Measurements from ENCODE around the gene TPK1.

The TPK1 gene

DNA sequence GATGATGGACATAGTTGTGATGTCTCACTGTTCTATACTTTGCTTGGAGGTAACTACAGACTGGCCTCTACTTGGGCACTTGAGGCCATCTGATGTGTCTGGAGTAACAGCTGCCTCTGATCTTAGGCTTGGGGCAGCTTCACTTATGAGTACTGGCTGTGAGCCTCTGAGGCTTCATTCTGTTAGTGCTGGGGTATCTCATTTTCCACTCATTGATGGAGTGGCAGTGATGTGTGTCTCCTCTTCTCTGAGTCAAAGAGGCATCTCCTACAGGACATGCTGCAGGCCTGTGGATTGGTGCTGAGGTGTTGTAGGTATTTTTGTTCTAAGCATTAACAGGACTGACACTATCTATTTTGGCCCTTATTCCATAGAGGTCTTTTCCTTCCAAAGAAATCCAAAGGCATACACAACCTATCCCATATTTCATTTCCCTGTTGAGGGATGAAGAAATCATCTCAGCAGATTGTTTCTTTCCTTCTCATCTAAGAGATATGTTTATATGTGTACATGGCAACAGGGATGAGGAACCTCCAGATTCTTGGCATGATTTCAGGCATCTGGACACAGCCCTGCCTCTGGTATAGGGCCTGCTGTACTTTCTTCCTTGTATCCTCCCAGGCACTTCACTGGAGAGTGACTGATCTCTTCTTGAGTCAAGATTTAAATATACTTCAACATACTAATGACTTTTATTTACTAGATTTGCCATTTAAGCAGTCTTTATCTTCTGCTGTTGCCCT, 366.7 kb downstream of the TPK1 start:
- no peak overlapping the region for H3K27ac ChIP-seq
- CTCF ChIA-PET, result no interaction called here
- TF ChIP-seq, protein P1, sequence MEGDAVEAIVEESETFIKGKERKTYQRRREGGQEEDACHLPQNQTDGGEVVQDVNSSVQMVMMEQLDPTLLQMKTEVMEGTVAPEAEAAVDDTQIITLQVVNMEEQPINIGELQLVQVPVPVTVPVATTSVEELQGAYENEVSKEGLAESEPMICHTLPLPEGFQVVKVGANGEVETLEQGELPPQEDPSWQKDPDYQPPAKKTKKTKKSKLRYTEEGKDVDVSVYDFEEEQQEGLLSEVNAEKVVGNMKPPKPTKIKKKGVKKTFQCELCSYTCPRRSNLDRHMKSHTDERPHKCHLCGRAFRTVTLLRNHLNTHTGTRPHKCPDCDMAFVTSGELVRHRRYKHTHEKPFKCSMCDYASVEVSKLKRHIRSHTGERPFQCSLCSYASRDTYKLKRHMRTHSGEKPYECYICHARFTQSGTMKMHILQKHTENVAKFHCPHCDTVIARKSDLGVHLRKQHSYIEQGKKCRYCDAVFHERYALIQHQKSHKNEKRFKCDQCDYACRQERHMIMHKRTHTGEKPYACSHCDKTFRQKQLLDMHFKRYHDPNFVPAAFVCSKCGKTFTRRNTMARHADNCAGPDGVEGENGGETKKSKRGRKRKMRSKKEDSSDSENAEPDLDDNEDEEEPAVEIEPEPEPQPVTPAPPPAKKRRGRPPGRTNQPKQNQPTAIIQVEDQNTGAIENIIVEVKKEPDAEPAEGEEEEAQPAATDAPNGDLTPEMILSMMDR (conservative IDR thresholded peaks at IDR 0.05; ENCODE audit: low read depth), result no peak
- no peak for DNase-seq (ENCODE audit: low spot score)
- POLR2A ChIA-PET (ENCODE audit: low non-redundant PET), result no interaction called here

DNA sequence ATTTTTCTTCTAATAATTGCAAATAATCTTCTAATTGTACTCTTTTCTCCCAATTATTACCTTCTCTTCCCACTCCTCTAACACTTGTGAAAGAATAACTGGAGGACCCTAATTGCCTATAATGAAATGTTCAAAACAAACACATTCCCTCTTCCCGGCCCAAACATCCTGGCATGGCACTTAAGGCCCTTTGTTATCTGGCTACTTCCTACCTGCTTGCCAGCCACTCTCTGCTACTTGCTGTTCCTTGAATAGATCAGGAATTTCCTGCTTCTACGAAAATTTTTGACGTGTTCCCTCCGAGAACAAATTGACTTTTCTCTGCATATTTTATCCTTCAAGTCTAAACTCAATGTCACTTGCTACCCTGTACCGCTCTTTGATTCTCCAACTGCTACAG, 376.2 kb downstream of the TPK1 start:
- ChIA-PET POLR2A (ENCODE audit: low non-redundant PET) (no interaction called here), CTCF (no interaction called here)
- H3K27ac ChIP-seq, result no peak overlapping the region
- TF ChIP-seq, protein P1 (conservative IDR thresholded peaks at IDR 0.05; ENCODE audit: low read depth), result no peak
- DNase-seq (ENCODE audit: low spot score), result no peak

DNA sequence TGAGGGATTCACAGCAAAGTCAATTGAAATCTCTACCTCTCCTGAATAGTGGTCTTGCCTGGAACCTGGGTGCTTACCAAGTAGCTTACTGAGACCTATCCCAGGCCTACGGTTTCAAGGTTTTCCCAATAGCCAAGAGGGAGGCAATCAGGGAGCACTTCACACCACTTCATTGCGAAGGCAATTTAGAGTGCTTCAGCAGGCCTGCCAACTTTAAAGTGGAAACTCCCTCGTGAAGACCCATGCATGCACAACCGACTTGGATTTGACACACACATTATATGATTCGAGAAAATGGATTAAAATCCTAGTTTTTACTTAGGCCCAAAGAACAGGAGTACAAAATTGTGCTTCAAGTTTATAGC, 380.8 kb downstream of the TPK1 start:
- H3K27ac ChIP-seq, result no peak overlapping the region
- CTCF ChIA-PET, result interaction anchor here (0.6 kb wide), 1 partner anchor 18 kb away, joined by 3 read pairs; no protein-coding TSS in a partner anchor
- DNase-seq (ENCODE audit: low spot score), result no peak
- POLR2A ChIA-PET (ENCODE audit: low non-redundant PET), result no interaction called here
- TF ChIP-seq, protein P1 (conservative IDR thresholded peaks at IDR 0.05; ENCODE audit: low read depth), result no peak

DNA sequence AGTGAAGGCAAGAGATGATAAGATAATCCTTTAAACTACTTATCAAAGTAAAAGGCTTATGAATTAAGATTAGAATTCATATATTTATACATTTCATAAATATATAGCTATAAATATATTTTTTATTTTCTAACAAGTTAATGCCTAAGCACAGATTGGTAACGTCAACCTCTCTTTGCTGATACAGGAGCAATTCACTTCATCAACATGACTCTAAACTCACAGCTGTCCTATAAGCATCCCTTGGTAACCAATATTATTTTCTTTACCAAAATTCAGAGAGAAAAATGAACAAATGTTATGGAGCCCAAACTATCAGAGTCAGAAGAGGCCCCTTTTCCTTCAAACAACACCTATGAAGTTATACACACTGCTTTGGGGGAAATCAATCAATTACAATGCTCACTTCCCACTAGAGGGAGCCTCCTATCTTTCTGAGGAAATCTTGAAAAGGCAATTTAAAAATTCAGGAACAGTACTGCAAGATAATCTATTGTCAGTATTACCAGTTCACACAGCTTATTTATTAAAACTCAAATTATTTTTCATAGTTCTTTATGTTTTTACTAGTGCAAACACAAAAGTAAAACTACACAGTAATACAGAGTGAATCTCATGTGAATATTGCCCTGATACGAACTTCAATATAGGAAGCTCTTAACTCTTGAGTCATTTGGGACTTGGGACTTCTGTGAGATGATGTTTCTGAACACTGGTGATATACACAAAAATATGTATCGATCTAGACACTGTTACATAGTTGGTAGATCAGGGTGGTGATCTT, 381.4 kb downstream of the TPK1 start:
- CTCF ChIA-PET, result no interaction called here
- no peak for DNase-seq (ENCODE audit: low spot score)
- TF ChIP-seq, protein P1 (conservative IDR thresholded peaks at IDR 0.05; ENCODE audit: low read depth), result peak; percentile 39
- POLR2A ChIA-PET (ENCODE audit: low non-redundant PET), result no interaction called here
- H3K27ac ChIP-seq, result no peak overlapping the region

DNA sequence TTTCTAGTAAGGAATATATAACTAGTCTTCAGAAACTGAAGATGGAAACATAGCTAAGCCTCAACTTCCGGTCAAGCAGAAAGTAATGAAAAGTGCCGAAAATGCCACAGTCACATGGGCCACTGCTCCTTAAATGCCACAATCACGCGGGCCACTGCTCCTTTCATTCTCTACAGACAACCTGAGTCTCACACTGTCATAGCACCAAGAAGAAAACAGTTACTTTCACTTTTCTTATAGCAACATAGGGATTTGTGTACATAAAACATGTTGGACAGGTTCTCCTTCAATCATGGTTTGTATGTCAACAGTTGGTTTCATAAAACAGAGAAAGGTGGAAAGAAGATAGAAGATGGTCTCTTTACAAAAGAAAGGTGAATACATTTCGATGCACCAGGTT, 383.8 kb downstream of the TPK1 start:
- no peak for DNase-seq (ENCODE audit: low spot score)
- H3K27ac ChIP-seq, result no peak overlapping the region
- ChIA-PET CTCF (no interaction called here), POLR2A (ENCODE audit: low non-redundant PET) (no interaction called here)
- TF ChIP-seq, protein P1 (conservative IDR thresholded peaks at IDR 0.05; ENCODE audit: low read depth), result no peak

DNA sequence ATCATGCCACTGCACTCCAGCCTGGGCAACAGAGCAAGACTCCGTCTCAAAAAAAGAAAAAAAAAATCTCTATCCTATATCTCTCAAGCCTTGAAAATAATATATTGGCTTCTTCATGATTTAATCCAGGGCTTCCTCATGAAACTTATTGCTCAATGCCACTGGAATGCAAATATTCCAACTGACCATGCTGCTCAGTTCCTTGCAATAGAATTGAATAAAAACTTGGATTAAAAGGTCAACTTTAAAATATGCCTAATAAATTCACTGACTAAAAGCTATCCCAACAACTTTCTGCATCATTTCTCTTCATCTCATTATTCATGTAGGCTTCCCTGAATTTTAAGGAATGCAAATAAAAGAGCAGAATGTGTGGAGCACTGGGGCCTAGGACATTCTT, 390.3 kb downstream of the TPK1 start:
- H3K27ac ChIP-seq, result no peak overlapping the region
- no peak for DNase-seq (ENCODE audit: low spot score)
- TF ChIP-seq, protein P1 (conservative IDR thresholded peaks at IDR 0.05; ENCODE audit: low read depth), result no peak
- POLR2A ChIA-PET (ENCODE audit: low non-redundant PET), result no interaction called here
- CTCF ChIA-PET, result no interaction called here
